ENCODE data around the gene ARFRP1.
"Not testable (repeated sequence)": the region's sequence is repeated elsewhere in the genome, so short reads cannot be mapped to it uniquely, and the experiment has no call there.

The ARFRP1 gene

GRCh38 chr20:63672666-63673065 is 35.1 kb downstream of the ARFRP1 start:
- Histone ChIP-seq H3K27me3 (ENCODE audit: low read depth, low read length) (no peaks in the 10 kb centered on the region), H3K9me3 (ENCODE audit: control insufficient read depth in 1 of 2, low read length in 2 of 2) (no peaks in the 10 kb centered on the region), H3K4me3 (ENCODE audit: low read depth in 1 of 2, low read length in 2 of 2) (no peak overlapping the region), H3K27ac (ENCODE audit: low read length) (no peak overlapping the region), H3K4me1 (ENCODE audit: control insufficient read depth in 1 of 2, insufficient read depth in 2 of 2, low read length in 2 of 2) (no peaks in the 10 kb centered on the region), H3K36me3 (ENCODE audit: control insufficient read depth in 1 of 2, insufficient read depth in 2 of 2, low read length in 2 of 2) (peaks cover 9 to 49% of the 10 kb centered on the region in 2 donors)

- peaks cover 9 to 57% of the 10 kb centered on the region in 2 donors for H3K36me3 ChIP-seq (ENCODE audit: control insufficient read depth in 1 of 2, insufficient read depth in 2 of 2, low read length in 2 of 2)
- H3K4me3 ChIP-seq (ENCODE audit: low read depth in 1 of 2, low read length in 2 of 2); H3K9me3 ChIP-seq (ENCODE audit: control insufficient read depth in 1 of 2, low read length in 2 of 2); H3K27me3 ChIP-seq (ENCODE audit: low read depth, low read length); H3K27ac ChIP-seq (ENCODE audit: low read length); H3K4me1 ChIP-seq (ENCODE audit: control insufficient read depth in 1 of 2, insufficient read depth in 2 of 2, low read length in 2 of 2): not testable (repeated sequence)
Observed at GRCh38 chr20:63671695-63672094, 36.1 kb downstream of the ARFRP1 start.

DNA sequence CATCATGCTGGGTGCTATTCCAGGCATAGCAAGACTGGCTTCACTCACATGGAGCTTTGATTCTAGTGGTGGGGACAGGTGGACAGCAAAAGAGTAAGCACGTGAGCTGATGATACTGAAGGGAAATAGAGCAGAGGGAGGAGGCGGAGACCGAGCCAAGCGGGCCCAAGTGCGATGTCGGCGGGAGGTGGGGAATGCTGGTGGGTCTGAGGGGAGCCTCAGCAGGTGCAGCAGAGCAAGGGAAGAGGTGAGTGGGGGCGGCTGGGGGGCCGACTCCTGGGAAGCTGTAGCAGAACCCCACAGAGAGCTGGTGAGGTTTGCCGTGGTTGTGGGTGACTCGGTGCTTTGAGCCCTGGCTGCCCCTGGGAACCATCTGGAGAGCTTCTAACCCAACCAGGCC is 39.4 kb downstream of the ARFRP1 start:
- H3K36me3 ChIP-seq (ENCODE audit: control insufficient read depth in 1 of 2, insufficient read depth in 2 of 2, low read length in 2 of 2) = peaks cover 8 to 49% of the 10 kb centered on the region in 2 donors
- H3K27ac ChIP-seq (ENCODE audit: low read length) = no peak overlapping the region
- no peaks in the 10 kb centered on the region for H3K27me3 ChIP-seq (ENCODE audit: low read depth, low read length)
- H3K4me3 ChIP-seq (ENCODE audit: low read depth in 1 of 2, low read length in 2 of 2) = no peak overlapping the region
- no peaks in the 10 kb centered on the region for H3K9me3 ChIP-seq (ENCODE audit: control insufficient read depth in 1 of 2, low read length in 2 of 2)
- no peaks in the 10 kb centered on the region for H3K4me1 ChIP-seq (ENCODE audit: control insufficient read depth in 1 of 2, insufficient read depth in 2 of 2, low read length in 2 of 2)

DNA sequence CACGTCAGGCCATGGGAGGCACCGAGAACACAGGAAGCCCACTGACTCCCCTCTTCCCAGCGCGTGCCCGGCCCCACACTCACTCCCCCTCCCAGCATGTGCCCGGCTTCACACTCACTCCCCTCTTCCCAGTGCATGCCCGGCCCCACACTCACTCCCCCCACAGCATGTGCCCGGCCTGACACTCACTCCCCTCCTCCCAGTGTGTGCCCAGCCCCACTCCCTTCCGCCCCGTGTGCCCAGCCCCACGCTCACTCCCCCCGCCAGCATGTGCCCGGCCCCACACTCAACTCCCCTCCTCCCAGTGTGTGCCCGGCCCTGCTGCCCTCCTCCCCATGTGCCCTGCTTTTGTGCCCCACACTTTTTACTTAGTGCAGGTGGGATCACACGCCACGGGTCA is 39.9 kb downstream of the ARFRP1 start:
- H3K36me3 ChIP-seq (ENCODE audit: control insufficient read depth in 1 of 2, insufficient read depth in 2 of 2, low read length in 2 of 2) = peaks cover 8 to 51% of the 10 kb centered on the region in 2 donors

GRCh38 chr20:63665708-63666107 is 42.1 kb downstream of the ARFRP1 start:
- Histone ChIP-seq H3K27ac (ENCODE audit: low read length) (no peak overlapping the region), H3K9me3 (ENCODE audit: control insufficient read depth in 1 of 2, low read length in 2 of 2) (no peaks in the 10 kb centered on the region), H3K27me3 (ENCODE audit: low read depth, low read length) (no peaks in the 10 kb centered on the region), H3K4me1 (ENCODE audit: control insufficient read depth in 1 of 2, insufficient read depth in 2 of 2, low read length in 2 of 2) (no peaks in the 10 kb centered on the region), H3K36me3 (ENCODE audit: control insufficient read depth in 1 of 2, insufficient read depth in 2 of 2, low read length in 2 of 2) (peaks cover 18 to 64% of the 10 kb centered on the region in 2 donors), H3K4me3 (ENCODE audit: low read depth in 1 of 2, low read length in 2 of 2) (no peak overlapping the region)

More for the DNA sequence above, 39.9 kb downstream of the ARFRP1 start:
- Histone ChIP-seq H3K27me3 (ENCODE audit: low read depth, low read length) (no peaks in the 10 kb centered on the region), H3K27ac (ENCODE audit: low read length) (no peak overlapping the region), H3K4me1 (ENCODE audit: control insufficient read depth in 1 of 2, insufficient read depth in 2 of 2, low read length in 2 of 2) (no peaks in the 10 kb centered on the region), H3K4me3 (ENCODE audit: low read depth in 1 of 2, low read length in 2 of 2) (no peak overlapping the region), H3K9me3 (ENCODE audit: control insufficient read depth in 1 of 2, low read length in 2 of 2) (no peaks in the 10 kb centered on the region)

DNA sequence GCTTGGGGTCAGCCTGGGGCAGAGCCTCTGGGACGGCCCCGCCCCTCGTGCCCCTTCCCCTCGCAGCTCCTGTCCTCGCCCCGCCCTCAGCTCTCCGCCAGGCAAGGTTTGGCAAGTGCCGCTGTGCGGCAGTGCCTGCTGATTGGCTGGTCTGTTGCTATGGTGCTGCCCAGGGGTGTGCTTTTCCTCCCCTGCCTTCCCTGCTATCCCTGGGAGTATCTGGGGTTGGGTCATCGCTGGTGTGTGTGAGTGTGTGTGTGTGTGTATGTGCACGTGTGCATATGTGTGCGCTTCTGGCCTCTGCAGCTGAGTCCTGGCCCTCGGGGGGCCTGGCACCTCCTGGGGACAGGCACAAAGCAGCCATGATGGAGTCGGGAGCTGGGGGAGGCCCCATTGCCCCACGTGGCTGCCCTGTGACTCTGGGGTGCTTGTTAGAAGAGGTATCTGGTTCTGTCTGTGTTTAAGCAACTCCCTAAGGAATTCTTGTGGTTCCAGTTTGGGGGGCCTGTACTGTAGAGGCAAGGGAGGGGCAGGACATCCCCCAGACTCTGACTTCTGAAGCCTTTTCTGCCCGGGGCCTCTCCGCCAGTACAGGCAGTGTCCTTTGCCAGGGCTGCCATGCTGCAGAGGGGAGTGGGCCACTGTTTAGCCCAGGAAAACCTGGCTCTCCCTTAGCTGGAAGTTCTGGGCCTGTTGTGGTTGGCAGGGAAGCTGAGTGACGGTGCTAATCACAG is 42.7 kb downstream of the ARFRP1 start:
- peaks cover 18 to 64% of the 10 kb centered on the region in 2 donors for H3K36me3 ChIP-seq (ENCODE audit: control insufficient read depth in 1 of 2, insufficient read depth in 2 of 2, low read length in 2 of 2)
- no peak overlapping the region for H3K27ac ChIP-seq (ENCODE audit: low read length)
- no peaks in the 10 kb centered on the region for H3K27me3 ChIP-seq (ENCODE audit: low read depth, low read length)
- no peak overlapping the region for H3K4me3 ChIP-seq (ENCODE audit: low read depth in 1 of 2, low read length in 2 of 2)
- H3K9me3 ChIP-seq (ENCODE audit: control insufficient read depth in 1 of 2, low read length in 2 of 2) = no peaks in the 10 kb centered on the region
- no peaks in the 10 kb centered on the region for H3K4me1 ChIP-seq (ENCODE audit: control insufficient read depth in 1 of 2, insufficient read depth in 2 of 2, low read length in 2 of 2)

DNA sequence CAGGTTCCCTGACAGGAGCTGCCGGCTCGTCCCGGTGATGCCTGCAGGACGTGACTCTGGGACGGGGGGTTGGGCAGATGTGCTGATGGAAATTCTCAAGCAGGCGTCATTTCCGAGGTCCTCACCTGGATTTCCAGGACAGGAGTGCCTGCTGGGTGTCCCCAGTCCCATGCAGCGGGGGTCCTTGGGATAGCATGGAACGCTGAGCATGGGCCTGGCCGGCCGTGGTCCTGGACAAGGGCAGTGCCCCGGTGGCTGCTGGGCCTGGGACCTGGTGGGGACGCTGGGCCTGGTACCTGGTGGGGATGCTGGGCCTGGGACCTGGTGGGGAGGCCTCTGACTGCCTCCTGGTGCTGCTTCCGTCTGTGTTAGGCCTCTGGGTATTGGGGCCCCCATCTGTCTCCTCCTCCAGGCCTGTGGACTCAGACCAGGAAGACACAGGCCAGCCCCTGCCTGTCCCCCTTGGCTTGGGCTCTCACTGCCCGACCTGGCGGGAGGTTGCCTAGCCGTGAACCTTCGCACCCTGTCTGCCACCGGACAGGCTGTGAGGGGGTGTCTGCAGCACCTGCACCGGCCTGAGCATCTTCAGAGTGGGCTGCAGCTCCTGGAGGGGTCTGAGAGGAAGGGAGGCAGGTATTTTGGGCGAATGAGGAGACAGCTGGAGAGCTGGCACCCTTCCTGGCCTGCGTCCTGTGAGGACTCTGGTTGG is 43.5 kb downstream of the ARFRP1 start:
- H3K27ac ChIP-seq (ENCODE audit: low read length) = no peak overlapping the region
- no peaks in the 10 kb centered on the region for H3K27me3 ChIP-seq (ENCODE audit: low read depth, low read length)
- no peak overlapping the region for H3K4me3 ChIP-seq (ENCODE audit: low read depth in 1 of 2, low read length in 2 of 2)
- no peaks in the 10 kb centered on the region for H3K9me3 ChIP-seq (ENCODE audit: control insufficient read depth in 1 of 2, low read length in 2 of 2)
- H3K4me1 ChIP-seq (ENCODE audit: control insufficient read depth in 1 of 2, insufficient read depth in 2 of 2, low read length in 2 of 2) = peaks cover 0 to 7% of the 10 kb centered on the region in 2 donors
- H3K36me3 ChIP-seq (ENCODE audit: control insufficient read depth in 1 of 2, insufficient read depth in 2 of 2, low read length in 2 of 2) = peaks cover 18 to 63% of the 10 kb centered on the region in 2 donors

GRCh38 chr20:63663332-63664066 is 44.3 kb downstream of the ARFRP1 start:
- Histone ChIP-seq H3K4me1 (ENCODE audit: control insufficient read depth in 1 of 2, insufficient read depth in 2 of 2, low read length in 2 of 2) (peaks cover 0 to 13% of the 10 kb centered on the region in 2 donors), H3K9me3 (ENCODE audit: control insufficient read depth in 1 of 2, low read length in 2 of 2) (no peaks in the 10 kb centered on the region), H3K4me3 (ENCODE audit: low read depth in 1 of 2, low read length in 2 of 2) (no peak overlapping the region), H3K27ac (ENCODE audit: low read length) (no peak overlapping the region), H3K27me3 (ENCODE audit: low read depth, low read length) (no peaks in the 10 kb centered on the region), H3K36me3 (ENCODE audit: control insufficient read depth in 1 of 2, insufficient read depth in 2 of 2, low read length in 2 of 2) (peaks cover 18 to 55% of the 10 kb centered on the region in 2 donors)

GRCh38 chr20:63662813-63663189 is 45.0 kb downstream of the ARFRP1 start:
- no peak overlapping the region for H3K27ac ChIP-seq (ENCODE audit: low read length)
- no peaks in the 10 kb centered on the region for H3K9me3 ChIP-seq (ENCODE audit: control insufficient read depth in 1 of 2, low read length in 2 of 2)
- peaks cover 0 to 15% of the 10 kb centered on the region in 2 donors for H3K4me1 ChIP-seq (ENCODE audit: control insufficient read depth in 1 of 2, insufficient read depth in 2 of 2, low read length in 2 of 2)
- H3K4me3 ChIP-seq (ENCODE audit: low read depth in 1 of 2, low read length in 2 of 2) = no peak overlapping the region
- no peaks in the 10 kb centered on the region for H3K27me3 ChIP-seq (ENCODE audit: low read depth, low read length)
- H3K36me3 ChIP-seq (ENCODE audit: control insufficient read depth in 1 of 2, insufficient read depth in 2 of 2, low read length in 2 of 2) = peaks cover 14 to 48% of the 10 kb centered on the region in 2 donors

DNA sequence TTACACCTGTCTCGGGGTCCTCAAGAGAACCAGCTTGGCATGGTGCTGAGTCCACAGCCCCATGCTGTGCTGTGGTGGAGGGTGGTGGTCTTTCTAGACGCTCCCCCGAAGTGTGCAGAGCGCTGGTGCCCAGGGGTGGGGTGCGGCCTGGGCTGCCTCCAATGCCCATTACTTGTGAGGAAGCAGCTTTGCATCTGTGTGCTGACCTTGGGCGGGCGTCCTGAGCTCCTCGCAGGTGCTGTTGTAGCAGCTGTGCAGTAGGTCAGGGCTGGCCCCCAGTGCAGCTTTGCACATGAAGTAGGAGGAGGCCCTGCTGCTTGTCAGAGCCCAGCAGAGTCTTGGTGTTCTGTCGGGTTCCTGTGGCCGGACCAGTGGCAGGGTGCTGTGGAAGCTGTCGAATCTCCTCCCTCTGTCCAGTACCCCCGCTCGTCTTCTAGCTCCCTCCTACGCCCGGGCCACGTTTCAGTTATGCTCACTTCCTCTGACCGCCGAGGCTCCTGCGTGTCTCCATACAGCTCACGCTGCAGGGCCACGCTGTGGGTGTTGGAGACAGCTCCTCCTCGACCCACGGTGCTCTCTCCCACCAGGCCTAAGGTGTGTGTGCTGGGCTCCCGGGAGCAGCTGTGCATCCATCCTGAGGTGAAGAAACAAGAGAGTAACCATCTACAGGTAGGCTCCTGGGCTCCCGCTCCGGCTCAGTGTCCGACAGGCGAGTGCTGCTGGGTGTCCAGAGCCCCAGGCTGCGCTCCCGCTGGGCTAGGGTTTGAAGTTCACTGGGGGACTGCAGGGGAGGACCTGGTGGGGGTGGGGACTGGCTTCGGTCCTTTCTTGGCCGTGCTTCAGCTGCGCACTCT is 45.6 kb downstream of the ARFRP1 start:
- Histone ChIP-seq H3K9me3 (ENCODE audit: control insufficient read depth in 1 of 2, low read length in 2 of 2) (no peaks in the 10 kb centered on the region), H3K4me1 (ENCODE audit: control insufficient read depth in 1 of 2, insufficient read depth in 2 of 2, low read length in 2 of 2) (peaks cover 0 to 21% of the 10 kb centered on the region in 2 donors), H3K27me3 (ENCODE audit: low read depth, low read length) (no peaks in the 10 kb centered on the region), H3K27ac (ENCODE audit: low read length) (no peak overlapping the region), H3K4me3 (ENCODE audit: low read depth in 1 of 2, low read length in 2 of 2) (no peak overlapping the region), H3K36me3 (ENCODE audit: control insufficient read depth in 1 of 2, insufficient read depth in 2 of 2, low read length in 2 of 2) (peaks cover 14 to 42% of the 10 kb centered on the region in 2 donors)

All from muscle layer of duodenum (tissue), 2 donors.